HepG2 (cell line): ENCODE measurements around the gene VSIG10L.

Source experiments
- CTCF ChIP-seq: sonication (generic); formaldehyde crosslinking; IDR thresholded peaks from 2 replicates; pipeline ENCODE4 v1.5.0; 2020; ENCODE audit warnings: mild to moderate bottlenecking, missing genetic modification reagents, moderate library complexity
- GABPA ChIP-seq, 2 experiments: IDR thresholded peaks; 2 replicates each; pipeline ENCODE4 v1.6.1; 2011 to 2016; ENCODE audit warnings: low read depth in 2 of 2, low read length in 1 of 2, missing biosample characterization in 1 of 2, missing genetic modification characterization in 1 of 2
- KDM4B ChIP-seq: sonication (generic); formaldehyde crosslinking; IDR thresholded peaks from 2 replicates; pipeline ENCODE4 v1.4.0; 2020; ENCODE audit warnings: missing genetic modification reagents
- NFAT5 ChIP-seq: sonication (generic); formaldehyde crosslinking; IDR thresholded peaks from 2 replicates; pipeline ENCODE4 v1.4.0; 2020; ENCODE audit warnings: missing genetic modification reagents
- NFIC ChIP-seq: IDR thresholded peaks from 2 replicates; pipeline ENCODE4 v1.6.1; 2012; ENCODE audit warnings: mild to moderate bottlenecking, low read length, inconsistent platforms
- NPAS2 ChIP-seq: sonication (generic); formaldehyde crosslinking; IDR thresholded peaks from 2 replicates; pipeline ENCODE4 v1.8.0; 2022; ENCODE audit warnings: mild to moderate bottlenecking, missing genetic modification reagents, borderline replicate concordance
- PRPF4 ChIP-seq: fragments of 200-400 bp; formaldehyde crosslinking; IDR thresholded peaks from 2 replicates; pipeline ENCODE4 v1.6.1; 2016; ENCODE audit warnings: low read length, low read depth; ENCODE audit not compliant: poor library complexity, severe bottlenecking
- SPEN ChIP-seq: sonication (generic); formaldehyde crosslinking; IDR thresholded peaks from 2 replicates; pipeline ENCODE4 v1.5.1; 2020; ENCODE audit warnings: low read depth, mild to moderate bottlenecking, missing genetic modification reagents
- ZNF614 ChIP-seq: IDR thresholded peaks from 2 replicates; pipeline ENCODE4 v1.6.1; 2018; ENCODE audit warnings: missing biosample characterization, missing genetic modification reagents, inconsistent platforms, borderline replicate concordance

GRCh38 chr19:51364200-51365106, 22.5 kb upstream of the VSIG10L start:
- TF ChIP-seq ZNF614 (CRISPR knock-in tag) (no peak), CTCF (CRISPR knock-in tag) (no peak), GABPA (IDR thresholded peaks at IDR 0.05; ENCODE audit: low read depth, low read length) (no peak), GABPA (CRISPR knock-in tag; IDR thresholded peaks at IDR 0.05; ENCODE audit: low read depth) (no peak), PRPF4 (no peak), NFAT5 (CRISPR knock-in tag) (no peak), NFIC (no peak), NPAS2 (no peak), SPEN (CRISPR knock-in tag) (no peak), KDM4B (CRISPR knock-in tag) (no peak)
